Measurements from ENCODE around the gene FAR2.

DNA sequence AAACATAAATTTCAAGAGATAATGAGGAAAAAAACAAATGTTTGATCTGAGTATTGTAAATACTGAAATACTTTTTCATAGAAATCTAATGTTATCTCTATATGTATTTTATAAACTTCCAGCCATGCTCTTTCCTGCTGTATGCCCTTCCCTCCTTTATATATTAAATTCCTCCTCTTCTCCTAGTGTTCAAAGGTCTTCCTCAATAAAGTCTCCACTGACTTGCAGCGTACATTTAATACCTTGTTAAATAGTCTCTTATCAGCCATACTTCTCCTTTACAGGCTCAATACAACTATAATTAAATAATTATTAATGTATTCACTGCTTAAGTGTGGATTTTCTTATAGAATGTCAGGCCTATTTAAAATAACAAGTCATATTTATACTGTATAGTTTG is 205.9 kb downstream of the FAR2 start:
- TF ChIP-seq, protein P1, sequence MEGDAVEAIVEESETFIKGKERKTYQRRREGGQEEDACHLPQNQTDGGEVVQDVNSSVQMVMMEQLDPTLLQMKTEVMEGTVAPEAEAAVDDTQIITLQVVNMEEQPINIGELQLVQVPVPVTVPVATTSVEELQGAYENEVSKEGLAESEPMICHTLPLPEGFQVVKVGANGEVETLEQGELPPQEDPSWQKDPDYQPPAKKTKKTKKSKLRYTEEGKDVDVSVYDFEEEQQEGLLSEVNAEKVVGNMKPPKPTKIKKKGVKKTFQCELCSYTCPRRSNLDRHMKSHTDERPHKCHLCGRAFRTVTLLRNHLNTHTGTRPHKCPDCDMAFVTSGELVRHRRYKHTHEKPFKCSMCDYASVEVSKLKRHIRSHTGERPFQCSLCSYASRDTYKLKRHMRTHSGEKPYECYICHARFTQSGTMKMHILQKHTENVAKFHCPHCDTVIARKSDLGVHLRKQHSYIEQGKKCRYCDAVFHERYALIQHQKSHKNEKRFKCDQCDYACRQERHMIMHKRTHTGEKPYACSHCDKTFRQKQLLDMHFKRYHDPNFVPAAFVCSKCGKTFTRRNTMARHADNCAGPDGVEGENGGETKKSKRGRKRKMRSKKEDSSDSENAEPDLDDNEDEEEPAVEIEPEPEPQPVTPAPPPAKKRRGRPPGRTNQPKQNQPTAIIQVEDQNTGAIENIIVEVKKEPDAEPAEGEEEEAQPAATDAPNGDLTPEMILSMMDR (IDR thresholded peaks at IDR 0.05; ENCODE audit: low read length), result no peak
- TF ChIP-seq EZH2 (IDR thresholded peaks at IDR 0.05; ENCODE audit: borderline replicate concordance, low read length), result no peak
